Measurements from ENCODE around the gene ATAD3B.

The ATAD3B gene

GRCh38 chr1:1536019-1536937, 64.7 kb downstream of the ATAD3B start:
- no peak for DNase-seq

- no peak for DNase-seq
Observed at GRCh38 chr1:1536938-1537546, 65.5 kb downstream of the ATAD3B start.

GRCh38 chr1:1537626-1538250, 66.2 kb downstream of the ATAD3B start:
- DNase-seq: no peak

- DNase-seq: no peak
Observed at GRCh38 chr1:1538334-1538733, 66.8 kb downstream of the ATAD3B start.

- DNase-seq: no peak
Observed at GRCh38 chr1:1538989-1539309, 67.4 kb downstream of the ATAD3B start.

- no peak for DNase-seq
Observed at GRCh38 chr1:1539310-1540089, 67.9 kb downstream of the ATAD3B start.

- peak; percentile 47 for DNase-seq
Observed at GRCh38 chr1:1540090-1540817, 68.7 kb downstream of the ATAD3B start, which contains the start of gene TMEM240. Gene TMEM240, minus strand, starts transcription at chr1:1540624. Its CDS starts 278 bp downstream, at chr1:1540346.

GRCh38 chr1:1540818-1541628, 69.5 kb downstream of the ATAD3B start:
- no peak for DNase-seq

- DNase-seq: no peak
Observed at GRCh38 chr1:1541956-1542765, 70.6 kb downstream of the ATAD3B start.

- DNase-seq: no peak
Observed at GRCh38 chr1:1542766-1543705, 71.5 kb downstream of the ATAD3B start.

- DNase-seq: no peak
Observed at GRCh38 chr1:1543706-1544099, 72.1 kb downstream of the ATAD3B start.

- DNase-seq: no peak
Observed at GRCh38 chr1:1544544-1544943, 73.0 kb downstream of the ATAD3B start.
